HepG2 (cell line): ENCODE measurements around the gene EPM2AIP1. TPM values are rescaled to one million over a fixed set of nuclear protein-coding genes. Genes with fewer than 3 reads are reported as not detected.

Experiments used
- ATAC-seq: fragments of 200-7000 bp; cut with Tn5 transposase; 3 replicates; pipeline ENCODE4 v1.9.1; 2020; ENCODE audit warnings: mild to moderate bottlenecking, moderate library complexity
- BruUV-seq: library from RNA; stranded (reverse); fragments of 400-500 nt; replicated peaks from 2 replicates; lab custom pipeline; 2021; lab: Mats Ljungman, UMichigan
- CTCF ChIA-PET: fragments of 300-600 bp; formaldehyde crosslinking; extraction: SDS; loops from one replicate; lab custom pipeline; 2021; ENCODE audit warnings: low total read pairs, inconsistent platforms, low intra/inter-chr PET ratio; lab: Yijun Ruan, JAX
- POLR2A ChIA-PET: fragments of 350-600 bp; sonication (Branson Sonifier 250); formaldehyde crosslinking; loops from one replicate; lab custom pipeline; 2020; ENCODE audit warnings: antibody characterized with exemption, inconsistent platforms; lab: Yijun Ruan, JAX
- DNase-seq: peaks from one replicate; pipeline ENCODE4 v3.0.0-alpha.2; 2015; ENCODE audit warnings: low spot score
- FAIRE-seq: peaks from 3 replicates; lab custom pipeline; 2011; peaks lifted over from hg19 to GRCh38; lab: Jason Lieb, UNC
- H2AFZ ChIP-seq: one replicate; pipeline ENCODE4 v1.6.1; 2011; ENCODE audit warnings: low read length, inconsistent platforms
- H3K27ac ChIP-seq: fragments of 300-600 bp; 3 replicates; pipeline ENCODE4 v1.8.0; 2011; ENCODE audit warnings: mixed run types, mild to moderate bottlenecking, mixed read lengths, low read length, inconsistent platforms; ENCODE audit not compliant: insufficient read depth; ENCODE audit errors: extremely low read length
- H3K27me3 ChIP-seq, 2 experiments: fragments of 200-600 bp in 1 of 2; 2 replicates in 1 of 2; 3 replicates in 1 of 2; pipeline versions ENCODE4 v1.6.0 to v1.8.0; 2011; ENCODE audit warnings: low read length in 2 of 2, mild to moderate bottlenecking in 2 of 2, moderate library complexity in 2 of 2, inconsistent platforms in 1 of 2; ENCODE audit not compliant: insufficient read depth in 2 of 2, control insufficient read depth in 1 of 2
- H3K36me3 ChIP-seq, 2 experiments: fragments of 200-600 bp in 1 of 2; replicated peaks in 1 of 2; 2 replicates in 1 of 2; 3 replicates in 1 of 2; pipeline versions ENCODE4 v1.5.1 to v1.8.0; 2011; ENCODE audit warnings: low read length in 2 of 2, inconsistent platforms in 1 of 2; ENCODE audit not compliant: insufficient read depth in 2 of 2, control insufficient read depth in 1 of 2
- H3K4me1 ChIP-seq: 2 replicates; pipeline ENCODE4 v1.5.1; 2012; ENCODE audit warnings: low read length, inconsistent platforms; ENCODE audit not compliant: insufficient read depth
- H3K4me2 ChIP-seq: 2 replicates; pipeline ENCODE4 v1.6.0; 2011; ENCODE audit warnings: low read depth, low read length, inconsistent platforms
- H3K4me3 ChIP-seq, 3 experiments: fragments of 200-600 bp in 1 of 3; sonication (generic), shearing (Covaris generic) in 1 of 3; replicated peaks in 1 of 3; 2 replicates each; pipeline ENCODE4 v1.5.1; 2011 to 2016; ENCODE audit warnings: low read length in 3 of 3, inconsistent platforms in 2 of 3, low read depth in 2 of 3, mild to moderate bottlenecking in 2 of 3, control low read depth in 1 of 3, mixed read lengths in 1 of 3; ENCODE audit not compliant: insufficient read depth in 1 of 3
- H3K79me2 ChIP-seq: one replicate; pipeline ENCODE4 v1.6.1; 2011; ENCODE audit warnings: low read length, inconsistent platforms; ENCODE audit not compliant: insufficient read depth
- H3K9ac ChIP-seq: 2 replicates; pipeline ENCODE4 v1.6.0; 2011; ENCODE audit warnings: mild to moderate bottlenecking, low read depth, low read length, inconsistent platforms; ENCODE audit not compliant: insufficient read depth
- H3K9me3 ChIP-seq: 2 replicates; pipeline ENCODE4 v1.5.1; 2012; ENCODE audit warnings: mild to moderate bottlenecking, low read length
- H4K20me1 ChIP-seq: 2 replicates; pipeline ENCODE4 v1.6.0; 2011; ENCODE audit warnings: inconsistent platforms, mild to moderate bottlenecking, low read length, moderate library complexity; ENCODE audit not compliant: insufficient read depth
- ARID2 ChIP-seq: sonication (generic); formaldehyde crosslinking; IDR thresholded peaks from 2 replicates; pipeline ENCODE4 v1.8.1; 2022; ENCODE audit warnings: mild to moderate bottlenecking, missing genetic modification reagents, borderline replicate concordance
- MEF2D ChIP-seq: sonication (generic); formaldehyde crosslinking; IDR thresholded peaks from 2 replicates; pipeline ENCODE4 v1.5.1; 2020; ENCODE audit warnings: mild to moderate bottlenecking, missing genetic modification reagents
- MLLT10 ChIP-seq: sonication (generic); formaldehyde crosslinking; IDR thresholded peaks from 2 replicates; pipeline ENCODE4 v1.4.0; 2020; ENCODE audit warnings: missing genetic modification reagents
- TOE1 ChIP-seq: sonication (generic); formaldehyde crosslinking; IDR thresholded peaks from 2 replicates; pipeline ENCODE4 v1.4.0; 2020; ENCODE audit warnings: mild to moderate bottlenecking, missing genetic modification reagents
- ZBTB8A ChIP-seq: sonication (generic); formaldehyde crosslinking; IDR thresholded peaks from 2 replicates; pipeline ENCODE4 v1.4.0; 2020; ENCODE audit warnings: mild to moderate bottlenecking, low read depth, missing genetic modification reagents, borderline replicate concordance
- ZNF460 ChIP-seq: sonication (generic); formaldehyde crosslinking; IDR thresholded peaks from 2 replicates; pipeline ENCODE4 v1.5.1; 2020; ENCODE audit warnings: missing genetic modification reagents, mild to moderate bottlenecking, borderline replicate concordance
- ZNF556 ChIP-seq: sonication (generic); formaldehyde crosslinking; IDR thresholded peaks from 2 replicates; pipeline ENCODE4 v1.4.0; 2020; ENCODE audit warnings: mild to moderate bottlenecking, missing genetic modification reagents, borderline replicate concordance
- WGBS: methylation state at CpG from one replicate; pipeline ENCODE4 v1.1.6; 2017; ENCODE audit warnings: low lambda C conversion rate; 5-methylcytosine and 5-hydroxymethylcytosine counted together
- in situ Hi-C: cut with HindIII; loops from 2 replicates; pipeline ENCODE4 v1.10.0; 2017; ENCODE audit warnings: low pct_unique_long_range_greater_than_20kb; ENCODE audit not compliant: extremely low pct_ligation_motif_present
- intact Hi-C: fragments of 100-400 bp; cut with micrococcal nuclease; formaldehyde crosslinking; loops from one replicate; pipeline ENCODE4 v1.10.0; 2022; ENCODE audit not compliant: unreplicated experiment
- polyA plus RNA-seq, 8 experiments: library from polyadenylated mRNA; depleted of rRNA in 3 of 8; stranded (reverse) in 7 of 8; unstranded in 1 of 8; fragments of >200 nt; fragmentation: Illumina TruSeq in 4 of 8; extraction: Trizol in 4 of 8; gene quantifications; 2 replicates each; pipeline versions ENCODE4 v1.2.1 to v1.2.3, GENCODE V29; 2011 to 2016; ENCODE audit warnings: low read depth in 4 of 8, missing spikeins in 1 of 8, mixed read lengths in 1 of 8; ENCODE audit not compliant: insufficient read depth in 1 of 8
- total RNA-seq, 5 experiments: library from RNA; depleted of rRNA; stranded (reverse); fragments of >200 nt; fragmentation: Illumina TruSeq; extraction: Trizol; gene quantifications; 2 replicates each; pipeline ENCODE4 v1.2.3, GENCODE V29; 2016; ENCODE audit warnings: low read depth in 1 of 5
- TF ChIP-seq, protein P1 (sequence below), 2 experiments: sonication (generic) in 1 of 2; formaldehyde crosslinking in 1 of 2; IDR thresholded peaks; 2 replicates each; pipeline versions ENCODE4 v1.5.1 to v1.6.1; 2011 to 2020; ENCODE audit warnings: borderline replicate concordance in 1 of 2, low read depth in 1 of 2, low read length in 1 of 2, mild to moderate bottlenecking in 1 of 2, missing genetic modification reagents in 1 of 2, moderate library complexity in 1 of 2
- TF ChIP-seq, protein P2 (sequence below): sonication (generic); formaldehyde crosslinking; conservative IDR thresholded peaks from 2 replicates; pipeline ENCODE4 v1.8.1; 2023; ENCODE audit warnings: missing genetic modification reagents
- TF ChIP-seq, protein P3 (sequence below): sonication (generic); formaldehyde crosslinking; IDR thresholded peaks from 2 replicates; pipeline ENCODE4 v1.4.0; 2020; ENCODE audit warnings: missing genetic modification reagents, mild to moderate bottlenecking, borderline replicate concordance
- TF ChIP-seq, protein P4 (sequence below), 2 experiments: sonication (generic) in 1 of 2; formaldehyde crosslinking in 1 of 2; IDR thresholded peaks; 2 replicates each; pipeline versions ENCODE4 v1.4.0 to v1.6.1; 2018 to 2020; ENCODE audit warnings: missing genetic modification reagents in 2 of 2, borderline replicate concordance in 1 of 2, low read depth in 1 of 2, mild to moderate bottlenecking in 1 of 2, missing biosample characterization in 1 of 2
- TF ChIP-seq, protein P5 (sequence below): sonication (generic); formaldehyde crosslinking; IDR thresholded peaks from 2 replicates; pipeline ENCODE4 v1.5.1; 2020; ENCODE audit warnings: mild to moderate bottlenecking, missing genetic modification reagents, borderline replicate concordance

The EPM2AIP1 gene
- total and polyA plus RNA-seq, 2 of the 13 experiments (the other 11 are each of a cell fraction or from before 2014, with no cell fraction given) = 10.7 to 23.0 TPM

DNA sequence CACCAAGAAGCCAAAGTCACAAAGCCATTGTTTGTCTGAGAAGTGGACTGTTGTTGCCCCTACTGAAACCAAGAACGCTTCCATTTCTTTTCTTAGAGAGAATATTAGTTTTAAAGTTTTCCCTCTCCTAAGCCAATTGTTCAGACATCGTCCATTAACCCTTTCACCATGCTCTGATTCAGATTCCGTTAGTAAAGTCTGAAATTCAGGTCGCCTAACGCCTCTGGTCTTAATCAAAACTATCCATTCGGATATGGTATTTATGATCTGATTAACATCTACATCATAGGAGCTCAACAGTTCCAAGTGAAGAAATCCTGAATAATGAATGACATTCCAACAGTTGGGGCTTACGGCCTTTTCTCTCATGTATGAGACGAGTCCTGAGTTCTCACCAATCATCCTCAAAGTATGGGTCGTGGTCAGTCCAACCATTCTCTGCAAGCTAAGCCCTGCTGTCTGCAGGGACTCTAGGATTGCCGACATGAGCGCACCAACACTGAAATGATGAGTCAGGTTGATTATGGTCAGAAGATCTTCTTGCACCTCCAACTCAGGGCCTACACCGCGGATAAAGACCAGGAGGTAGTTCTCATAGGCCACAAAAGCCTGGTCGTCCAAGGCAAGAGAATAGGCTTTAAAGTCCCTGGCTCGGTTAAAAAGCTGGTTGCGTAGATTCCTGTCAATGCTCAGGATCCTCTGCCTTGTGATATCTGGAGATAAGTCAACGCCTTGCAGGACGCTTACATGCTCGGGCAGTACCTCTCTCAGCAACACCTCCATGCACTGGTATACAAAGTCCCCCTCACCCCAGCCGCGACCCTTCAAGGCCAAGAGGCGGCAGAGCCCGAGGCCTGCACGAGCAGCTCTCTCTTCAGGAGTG is 767 bp downstream of the EPM2AIP1 start:
- peak; percentile 6 for ATAC-seq
- H3K4me3 ChIP-seq = peak overlapping the region; percentile 72 to 89 (median 77)
- in situ Hi-C loops (no loop called here), intact Hi-C loops (no loop called here)
- H3K27ac ChIP-seq = peak overlapping the region; percentile 96
- peak; percentile 46 for DNase-seq
- H4K20me1 ChIP-seq = peaks cover 20% of the 10 kb centered on the region
- TSS peak; percentile 66 for BruUV-seq
- WGBS = under 1% methylated on average over 19 of the region's 24 CpGs
- H3K9me3 ChIP-seq = no peaks in the 10 kb centered on the region
- no peaks in the 10 kb centered on the region; a peak in 1 of 5 replicates for H3K27me3 ChIP-seq
- H3K79me2 ChIP-seq = peaks cover 59% of the 10 kb centered on the region
- peak overlapping the region; percentile 97 for H3K9ac ChIP-seq
- peaks cover 47% of the 10 kb centered on the region for H3K4me1 ChIP-seq
- peaks cover 0 to 13% of the 10 kb centered on the region in 2 experiments; a peak in 2 of 5 replicates for H3K36me3 ChIP-seq
- no peak overlapping the region for H2AFZ ChIP-seq
- ChIA-PET POLR2A (interaction anchor here (0.8 to 2.2 kb wide), 18 partner anchors 10 to 1173 kb away, joined by 3 to 11 read pairs (median 4); partner anchors contain the start of gene OXSR1), CTCF (no interaction called here)
- FAIRE-seq = no peak
- H3K4me2 ChIP-seq = peak overlapping the region; percentile 88
- TF ChIP-seq MEF2D (CRISPR knock-in tag) = no peak; the same call in 1 of the 2 replicates
- TF ChIP-seq, protein P1, sequence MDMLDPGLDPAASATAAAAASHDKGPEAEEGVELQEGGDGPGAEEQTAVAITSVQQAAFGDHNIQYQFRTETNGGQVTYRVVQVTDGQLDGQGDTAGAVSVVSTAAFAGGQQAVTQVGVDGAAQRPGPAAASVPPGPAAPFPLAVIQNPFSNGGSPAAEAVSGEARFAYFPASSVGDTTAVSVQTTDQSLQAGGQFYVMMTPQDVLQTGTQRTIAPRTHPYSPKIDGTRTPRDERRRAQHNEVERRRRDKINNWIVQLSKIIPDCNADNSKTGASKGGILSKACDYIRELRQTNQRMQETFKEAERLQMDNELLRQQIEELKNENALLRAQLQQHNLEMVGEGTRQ (IDR thresholded peaks at IDR 0.05; ENCODE audit: low read depth, low read length) = no peak
- TF ChIP-seq, protein P1 (CRISPR knock-in tag; IDR thresholded peaks at IDR 0.05; ENCODE audit: borderline replicate concordance) = no peak
- TF ChIP-seq TOE1 = no peak
- TF ChIP-seq, protein P2, sequence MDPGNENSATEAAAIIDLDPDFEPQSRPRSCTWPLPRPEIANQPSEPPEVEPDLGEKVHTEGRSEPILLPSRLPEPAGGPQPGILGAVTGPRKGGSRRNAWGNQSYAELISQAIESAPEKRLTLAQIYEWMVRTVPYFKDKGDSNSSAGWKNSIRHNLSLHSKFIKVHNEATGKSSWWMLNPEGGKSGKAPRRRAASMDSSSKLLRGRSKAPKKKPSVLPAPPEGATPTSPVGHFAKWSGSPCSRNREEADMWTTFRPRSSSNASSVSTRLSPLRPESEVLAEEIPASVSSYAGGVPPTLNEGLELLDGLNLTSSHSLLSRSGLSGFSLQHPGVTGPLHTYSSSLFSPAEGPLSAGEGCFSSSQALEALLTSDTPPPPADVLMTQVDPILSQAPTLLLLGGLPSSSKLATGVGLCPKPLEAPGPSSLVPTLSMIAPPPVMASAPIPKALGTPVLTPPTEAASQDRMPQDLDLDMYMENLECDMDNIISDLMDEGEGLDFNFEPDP (CRISPR knock-in tag) = peak; percentile 99
- peak; percentile 57; the same call in 1 of the 2 replicates for TF ChIP-seq ZNF556
- TF ChIP-seq, protein P3, sequence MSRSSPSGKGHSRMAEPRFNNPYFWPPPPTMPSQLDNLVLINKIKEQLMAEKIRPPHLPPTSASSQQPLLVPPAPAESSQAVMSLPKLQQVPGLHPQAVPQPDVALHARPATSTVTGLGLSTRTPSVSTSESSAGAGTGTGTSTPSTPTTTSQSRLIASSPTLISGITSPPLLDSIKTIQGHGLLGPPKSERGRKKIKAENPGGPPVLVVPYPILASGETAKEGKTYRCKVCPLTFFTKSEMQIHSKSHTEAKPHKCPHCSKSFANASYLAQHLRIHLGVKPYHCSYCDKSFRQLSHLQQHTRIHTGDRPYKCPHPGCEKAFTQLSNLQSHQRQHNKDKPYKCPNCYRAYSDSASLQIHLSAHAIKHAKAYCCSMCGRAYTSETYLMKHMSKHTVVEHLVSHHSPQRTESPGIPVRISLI (CRISPR knock-in tag) = no peak
- TF ChIP-seq, protein P4, sequence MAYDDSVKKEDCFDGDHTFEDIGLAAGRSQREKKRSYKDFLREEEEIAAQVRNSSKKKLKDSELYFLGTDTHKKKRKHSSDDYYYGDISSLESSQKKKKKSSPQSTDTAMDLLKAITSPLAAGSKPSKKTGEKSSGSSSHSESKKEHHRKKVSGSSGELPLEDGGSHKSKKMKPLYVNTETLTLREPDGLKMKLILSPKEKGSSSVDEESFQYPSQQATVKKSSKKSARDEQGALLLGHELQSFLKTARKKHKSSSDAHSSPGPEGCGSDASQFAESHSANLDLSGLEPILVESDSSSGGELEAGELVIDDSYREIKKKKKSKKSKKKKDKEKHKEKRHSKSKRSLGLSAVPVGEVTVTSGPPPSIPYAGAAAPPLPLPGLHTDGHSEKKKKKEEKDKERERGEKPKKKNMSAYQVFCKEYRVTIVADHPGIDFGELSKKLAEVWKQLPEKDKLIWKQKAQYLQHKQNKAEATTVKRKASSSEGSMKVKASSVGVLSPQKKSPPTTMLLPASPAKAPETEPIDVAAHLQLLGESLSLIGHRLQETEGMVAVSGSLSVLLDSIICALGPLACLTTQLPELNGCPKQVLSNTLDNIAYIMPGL (CRISPR knock-in tag; IDR thresholded peaks at IDR 0.05; ENCODE audit: borderline replicate concordance in 1 of 2, low read depth in 1 of 2) = no peak
- 0 out of 2 replicates have a peak, but pooled peaks have one; percentile 73 for TF ChIP-seq ARID2 (CRISPR knock-in tag)
- no peak for TF ChIP-seq ZBTB8A
- TF ChIP-seq MLLT10 (CRISPR knock-in tag) = no peak
- TF ChIP-seq ZNF460 (CRISPR knock-in tag) = no peak
- TF ChIP-seq, protein P5, sequence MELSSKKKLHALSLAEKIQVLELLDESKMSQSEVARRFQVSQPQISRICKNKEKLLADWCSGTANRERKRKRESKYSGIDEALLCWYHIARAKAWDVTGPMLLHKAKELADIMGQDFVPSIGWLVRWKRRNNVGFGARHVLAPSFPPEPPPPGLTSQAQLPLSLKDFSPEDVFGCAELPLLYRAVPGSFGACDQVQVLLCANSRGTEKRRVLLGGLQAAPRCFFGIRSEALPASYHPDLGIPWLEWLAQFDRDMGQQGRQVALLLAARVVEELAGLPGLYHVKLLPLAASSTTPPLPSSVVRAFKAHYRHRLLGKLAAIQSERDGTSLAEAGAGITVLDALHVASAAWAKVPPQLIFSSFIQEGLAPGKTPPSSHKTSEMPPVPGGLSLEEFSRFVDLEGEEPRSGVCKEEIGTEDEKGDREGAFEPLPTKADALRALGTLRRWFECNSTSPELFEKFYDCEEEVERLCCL (CRISPR knock-in tag) = peak; percentile 83
